A549 (cell line): ENCODE results near the gene SHFL.

ENCODE experiments used
- CEBPB ChIP-seq, 2 experiments: fragments of >200 bp in 1 of 2; sonication (Bioruptor Twin) in 1 of 2; formaldehyde crosslinking in 1 of 2; IDR thresholded peaks; 2 replicates each; pipeline ENCODE4 v1.6.1; 2012 to 2016
- CTCF ChIP-seq: fragments of >200 bp; sonication (Bioruptor Twin); formaldehyde crosslinking; IDR thresholded peaks from 3 replicates; pipeline ENCODE4 v1.5.1; 2016
- ESRRA ChIP-seq: fragments of 150-350 bp; IDR thresholded peaks from 2 replicates; pipeline ENCODE4 v1.6.1; 2014; ENCODE audit warnings: mild to moderate bottlenecking, low read length, borderline replicate concordance
- HDAC2 ChIP-seq: fragments of 200-600 bp; sonication (generic); IDR thresholded peaks from 2 replicates; pipeline ENCODE4 v1.6.1; 2016
- HMGXB4 ChIP-seq: fragments of 250-450 bp; sonication (Bioruptor Pico); IDR thresholded peaks from 2 replicates; pipeline ENCODE4 v1.5.0; 2021; ENCODE audit warnings: mild to moderate bottlenecking, moderate library complexity, borderline replicate concordance
- JUN ChIP-seq, 2 experiments: fragments of >200 bp; sonication (Bioruptor Twin); formaldehyde crosslinking; IDR thresholded peaks; 2 replicates in 1 of 2; 3 replicates in 1 of 2; pipeline ENCODE4 v1.6.1; 2016 to 2017
- POLR2A ChIP-seq: IDR thresholded peaks from 2 replicates; pipeline ENCODE4 v1.6.1; 2012; ENCODE audit warnings: mild to moderate bottlenecking, low read length
- POLR2AphosphoS2 ChIP-seq: conservative IDR thresholded peaks from 2 replicates; pipeline ENCODE4 v1.6.1; 2012; ENCODE audit warnings: low read length, improper control_type of control experiment, inconsistent platforms
- TFCP2L1 ChIP-seq: fragments of 250-450 bp; sonication (Bioruptor Pico); IDR thresholded peaks from 2 replicates; pipeline ENCODE4 v1.5.0; 2021; ENCODE audit warnings: mild to moderate bottlenecking

GRCh38 chr19:10044390-10044789 lies 41.7 kb upstream of the SHFL start:
- no peak for TF ChIP-seq TFCP2L1
- TF ChIP-seq POLR2AphosphoS2: no peak
- no peak for TF ChIP-seq POLR2A
- no peak for TF ChIP-seq HDAC2
- no peak for TF ChIP-seq CEBPB (IDR thresholded peaks at IDR 0.05)
- TF ChIP-seq CTCF: no peak
- no peak for TF ChIP-seq ESRRA
- TF ChIP-seq HMGXB4 (CRISPR knock-in tag): no peak
- TF ChIP-seq JUN (IDR thresholded peaks at IDR 0.05): no peak
